ENCODE measurements around the gene AGBL5.
A peak's percentile ranks its signal among the peaks of the same experiment; 100 is the strongest.

The AGBL5 gene

GRCh38 chr2:27082773-27083409 lies 31.4 kb downstream of the AGBL5 start:
- DNase-seq (ENCODE audit: low read depth) = no peak
- TF ChIP-seq CTCF (conservative IDR thresholded peaks at IDR 0.05; ENCODE audit: low read length) = no peak
- no peak overlapping the region for H3K4me3 ChIP-seq (ENCODE audit: low read length)

- H3K4me3 ChIP-seq (ENCODE audit: low read length) = no peak overlapping the region
- TF ChIP-seq CTCF (conservative IDR thresholded peaks at IDR 0.05; ENCODE audit: low read length) = no peak
- no peak for DNase-seq (ENCODE audit: low read depth)
Measured at GRCh38 chr2:27083410-27084296, 32.2 kb downstream of the AGBL5 start.

- no peak for TF ChIP-seq CTCF (conservative IDR thresholded peaks at IDR 0.05; ENCODE audit: low read length)
Measured at GRCh38 chr2:27084297-27085061, 33.0 kb downstream of the AGBL5 start.

GRCh38 chr2:27085062-27085672 lies 33.7 kb downstream of the AGBL5 start:
- DNase-seq (ENCODE audit: low read depth) = no peak
- peak overlapping the region; percentile 50 for H3K4me3 ChIP-seq (ENCODE audit: low read length)
- TF ChIP-seq CTCF (conservative IDR thresholded peaks at IDR 0.05; ENCODE audit: low read length) = no peak

More at GRCh38 chr2:27084297-27085061, 33.0 kb downstream of the AGBL5 start:
- no peak for DNase-seq (ENCODE audit: low read depth)
- H3K4me3 ChIP-seq (ENCODE audit: low read length) = no peak overlapping the region

GRCh38 chr2:27085673-27086089 lies 34.2 kb downstream of the AGBL5 start:
- peak; percentile 47 for TF ChIP-seq CTCF (conservative IDR thresholded peaks at IDR 0.05; ENCODE audit: low read length)
- peak overlapping the region; percentile 50 for H3K4me3 ChIP-seq (ENCODE audit: low read length)
- peak; percentile 68 for DNase-seq (ENCODE audit: low read depth)

- TF ChIP-seq CTCF (conservative IDR thresholded peaks at IDR 0.05; ENCODE audit: low read length) = peak; percentile 53
- DNase-seq (ENCODE audit: low read depth) = peak; percentile 86
- H3K4me3 ChIP-seq (ENCODE audit: low read length) = peak overlapping the region; percentile 58
Measured at GRCh38 chr2:27086090-27086723, 34.7 kb downstream of the AGBL5 start.
